HG03175 (cell line): Measurements from ENCODE around the gene CFAP141.
A peak's percentile ranks its signal among the peaks of the same experiment; 100 is the strongest.
"Not testable (repeated sequence)": the region's sequence is repeated elsewhere in the genome, so short reads cannot be mapped to it uniquely, and the experiment has no call there.

Source experiments
- ATAC-seq: cut with Tn5 transposase; IDR thresholded peaks from one replicate; pipeline ENCODE4 v1.9.1; 2021; ENCODE audit warnings: mild to moderate bottlenecking, moderate library complexity; ENCODE audit not compliant: unreplicated experiment

CFAP141 gene

GRCh38 chr1:154208677-154209388 lies 2.7 kb upstream of the CFAP141 start:
- ATAC-seq = no peak

- ATAC-seq = no peak
These were observed 1.1 kb upstream of the CFAP141 start for GRCh38 chr1:154207262-154207661.

- ATAC-seq = not testable (repeated sequence)
These were observed 355 bp downstream of the CFAP141 start for GRCh38 chr1:154205778-154206177.

DNA sequence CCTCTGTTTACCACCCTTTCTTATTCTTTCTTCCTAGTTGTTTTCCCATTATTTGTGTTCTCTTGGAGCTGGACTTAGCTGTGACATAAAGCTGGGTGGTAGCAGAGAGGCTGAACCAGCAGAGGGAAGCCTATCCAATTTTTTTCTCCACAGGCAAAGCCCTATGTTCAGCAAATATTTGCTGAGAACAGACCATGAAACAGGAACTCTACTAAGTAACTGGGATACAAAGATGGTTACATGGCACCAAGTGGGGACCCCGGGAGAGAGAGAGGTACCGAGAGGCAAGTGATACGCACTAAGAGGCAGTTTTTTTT lies 6.6 kb downstream of the CFAP141 start:
- no peak for ATAC-seq

- ATAC-seq = no peak
These were observed 7.2 kb downstream of the CFAP141 start for GRCh38 chr1:154198756-154199562.

- no peak for ATAC-seq
These were observed 12.3 kb downstream of the CFAP141 start for GRCh38 chr1:154193821-154194220.

DNA sequence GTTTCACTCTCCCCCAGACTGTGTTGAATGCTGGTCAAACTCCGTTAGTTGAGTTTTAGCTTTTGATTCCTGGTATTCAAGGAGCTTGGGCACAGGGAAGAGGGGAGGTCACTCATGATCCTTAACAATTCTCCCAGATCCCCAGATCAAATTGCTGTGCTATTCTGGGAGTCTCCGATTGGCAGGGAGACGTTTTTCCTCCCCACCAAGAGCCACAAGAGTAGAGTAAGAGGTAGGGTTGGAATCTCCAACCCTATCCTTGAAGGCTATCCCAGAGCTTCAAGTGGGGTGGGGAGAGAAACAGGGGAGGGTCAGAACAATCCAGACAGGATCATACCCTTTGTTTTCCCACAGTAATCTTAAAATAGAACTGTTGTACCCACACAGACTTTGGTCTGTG lies 13.7 kb downstream of the CFAP141 start:
- no peak for ATAC-seq

- ATAC-seq = no peak
These were observed 14.1 kb downstream of the CFAP141 start, which contains the start of gene TPM3 for GRCh38 chr1:154191990-154192461. TSS of gene TPM3 (minus strand) at chr1:154192100. CDS start at chr1:154192018, 82 bp downstream.

- ATAC-seq = no peak
These were observed 15.6 kb downstream of the CFAP141 start for GRCh38 chr1:154190550-154190949.

GRCh38 chr1:154186852-154187501 lies 19.2 kb downstream of the CFAP141 start:
- no peak for ATAC-seq

DNA sequence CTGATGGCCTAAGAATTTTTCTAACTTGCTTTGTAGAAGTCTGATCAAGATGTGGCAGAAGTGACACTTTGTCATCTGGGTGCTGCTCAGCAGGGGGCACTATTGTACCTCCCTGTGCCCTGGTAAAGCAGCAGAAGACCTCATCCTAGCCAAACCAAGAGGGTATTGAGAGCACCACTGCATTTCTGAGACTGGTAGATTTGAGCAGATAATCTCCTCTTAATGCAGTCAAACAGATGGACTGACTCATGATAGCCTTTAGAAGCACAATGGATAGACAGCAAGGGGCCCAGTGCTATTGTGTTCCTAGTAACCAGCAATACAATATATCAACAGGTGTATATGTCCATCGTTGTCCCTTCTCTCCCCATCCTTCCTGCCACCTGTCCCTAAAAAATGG lies 20.0 kb downstream of the CFAP141 start:
- ATAC-seq = no peak

DNA sequence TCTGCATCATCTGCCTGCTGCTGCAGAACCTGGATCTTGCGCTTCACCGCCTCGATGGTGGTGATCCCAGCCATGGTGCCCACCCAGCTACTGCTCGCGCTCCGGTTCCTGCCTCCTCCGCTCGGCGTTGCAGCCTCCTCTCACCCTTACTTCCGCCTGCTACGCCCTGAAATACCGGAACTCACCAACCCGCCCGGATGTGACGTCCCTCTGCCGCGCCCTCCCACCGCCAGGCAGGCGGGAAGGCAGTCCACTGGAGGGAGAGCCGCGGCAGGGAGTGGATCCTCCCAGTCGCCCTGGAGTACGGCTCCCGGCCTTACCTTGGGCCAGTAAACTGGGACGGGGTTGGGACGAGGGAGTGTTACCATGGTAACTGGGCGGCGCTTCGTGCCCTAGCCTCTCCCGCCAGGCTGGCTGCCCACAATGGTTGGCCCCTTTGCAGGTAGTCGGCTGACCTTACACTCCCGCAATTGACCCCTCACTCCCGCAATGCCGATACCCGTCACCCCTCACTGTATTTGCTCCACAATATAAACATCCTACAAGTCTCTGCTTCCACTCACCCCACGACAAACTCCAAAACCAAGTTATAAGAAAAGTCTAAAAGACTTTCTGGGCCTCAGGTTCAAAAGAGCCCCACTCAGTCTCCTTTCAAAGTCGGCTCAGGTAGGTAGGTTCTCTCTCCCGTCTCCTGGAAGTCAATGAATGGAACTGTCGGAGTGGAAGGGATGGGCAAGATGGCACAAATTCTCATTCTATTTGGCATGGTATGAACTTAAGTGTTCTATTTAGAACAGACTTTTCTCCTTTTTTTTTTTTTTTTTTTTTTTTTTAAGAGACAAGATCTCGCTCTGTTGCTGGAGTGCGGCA lies 22.9 kb downstream of the CFAP141 start:
- ATAC-seq = peak; percentile 79

DNA sequence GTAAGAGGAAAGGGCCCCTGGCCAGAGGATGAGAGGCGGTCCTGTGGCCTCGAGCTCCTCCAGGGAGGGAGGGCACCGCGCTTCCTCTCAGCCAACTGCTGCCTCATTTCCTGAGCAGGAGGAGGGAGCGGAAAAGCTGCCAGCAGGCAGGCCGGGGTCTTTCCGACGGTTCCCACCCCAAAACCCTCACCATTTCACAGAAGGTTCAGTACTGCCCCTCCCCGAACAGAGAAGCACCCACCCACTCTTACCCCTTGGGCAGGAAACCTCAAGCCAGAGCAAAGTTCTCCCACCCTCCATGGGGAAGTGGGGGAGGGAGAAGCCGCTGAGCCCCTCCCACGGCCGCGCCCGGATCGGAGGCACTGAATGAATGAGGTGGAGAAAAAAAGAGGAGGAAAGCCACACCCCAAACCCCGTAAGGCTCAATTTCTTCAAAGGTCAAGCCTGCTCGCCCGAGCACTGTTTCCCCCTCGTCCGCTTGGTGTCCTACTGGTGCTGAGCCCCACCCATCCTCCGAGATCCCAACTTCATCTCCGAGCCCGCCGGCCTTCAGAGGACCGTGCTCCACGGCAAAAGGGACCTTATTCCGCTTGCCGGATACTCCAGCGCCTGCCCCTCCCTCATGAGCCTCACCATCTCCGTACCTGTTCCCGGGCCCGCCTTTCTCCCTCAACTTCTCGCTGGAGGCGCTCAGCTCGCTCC lies 23.6 kb downstream of the CFAP141 start:
- ATAC-seq = peak; percentile 28

DNA sequence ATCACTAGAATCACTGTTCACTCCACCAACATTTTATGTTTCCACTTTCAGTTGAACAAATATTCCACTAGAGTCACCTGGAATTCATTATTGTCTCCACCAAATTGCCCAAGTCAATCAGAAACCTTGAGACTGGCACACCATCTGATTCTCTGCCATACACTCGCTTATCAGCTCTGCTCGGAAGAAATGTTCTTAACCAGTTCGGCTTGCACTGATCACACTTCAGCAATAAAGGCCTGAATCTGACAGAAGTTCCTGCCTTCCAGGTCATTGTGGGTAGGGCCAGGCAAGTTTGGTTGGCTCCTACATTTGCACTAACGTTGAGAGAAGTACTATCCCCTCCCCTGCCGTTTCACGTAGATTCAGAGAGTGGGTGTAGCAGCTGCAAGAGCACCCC lies 24.2 kb downstream of the CFAP141 start:
- ATAC-seq = peak; percentile 46

- ATAC-seq = no peak
These were observed 26.0 kb downstream of the CFAP141 start for GRCh38 chr1:154179946-154180687.

DNA sequence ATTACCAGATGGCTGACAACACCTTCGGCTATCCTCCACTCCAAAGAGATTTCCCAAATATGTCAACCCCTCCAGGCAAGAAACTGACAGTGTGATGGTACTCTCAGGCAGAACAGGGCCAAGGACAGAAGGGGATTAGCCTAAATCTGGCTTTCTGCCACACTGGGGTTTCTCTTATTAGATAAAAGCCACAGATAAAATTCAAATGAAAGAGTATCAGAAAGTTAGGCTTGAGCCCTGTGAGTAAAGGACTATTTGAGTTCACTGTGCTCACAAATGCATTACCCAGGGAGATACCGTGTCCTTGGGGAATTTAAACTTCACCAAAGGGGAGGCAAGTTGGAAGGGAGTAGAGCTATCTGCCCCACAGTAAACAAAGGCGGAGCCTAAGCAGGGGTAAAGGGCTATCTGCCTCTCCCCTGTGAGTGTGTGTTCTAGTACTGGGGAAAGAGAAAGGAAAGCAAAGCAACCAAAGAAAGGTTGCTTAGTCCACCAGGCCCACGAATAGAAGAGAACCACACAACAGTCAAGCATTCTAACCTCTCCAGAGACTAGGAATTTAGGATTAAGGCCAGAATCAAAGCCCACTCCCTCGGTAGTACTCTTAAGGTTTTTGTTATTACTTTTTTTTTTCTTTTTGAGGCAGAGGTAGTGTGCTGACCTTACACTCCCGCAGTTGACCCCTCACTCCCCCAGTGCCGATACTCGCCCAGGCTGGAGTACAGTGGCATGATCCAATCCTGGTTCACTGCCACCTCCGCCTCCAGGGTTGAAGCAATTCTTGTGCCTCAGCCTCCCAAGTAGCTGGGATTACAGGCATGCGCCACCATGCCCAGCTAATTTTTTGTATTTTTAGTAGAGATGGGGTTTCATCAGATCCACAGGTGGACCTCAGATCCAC lies 27.0 kb downstream of the CFAP141 start:
- no peak for ATAC-seq

GRCh38 chr1:154178013-154178412 lies 28.1 kb downstream of the CFAP141 start:
- ATAC-seq = no peak

- no peak for ATAC-seq
These were observed 29.8 kb downstream of the CFAP141 start for GRCh38 chr1:154176337-154176736.
